Measurements from ENCODE around the gene PAOX. TPM values are rescaled to one million over a fixed set of nuclear protein-coding genes. Genes with fewer than 3 reads are reported as not detected.
A peak's percentile ranks its signal among the peaks of the same experiment; 100 is the strongest.

Gene PAOX
- total and polyA plus RNA-seq, 2 of the 13 experiments (the other 11 are each of a cell fraction or from before 2014, with no cell fraction given): 0.49 to 0.77 TPM

DNA sequence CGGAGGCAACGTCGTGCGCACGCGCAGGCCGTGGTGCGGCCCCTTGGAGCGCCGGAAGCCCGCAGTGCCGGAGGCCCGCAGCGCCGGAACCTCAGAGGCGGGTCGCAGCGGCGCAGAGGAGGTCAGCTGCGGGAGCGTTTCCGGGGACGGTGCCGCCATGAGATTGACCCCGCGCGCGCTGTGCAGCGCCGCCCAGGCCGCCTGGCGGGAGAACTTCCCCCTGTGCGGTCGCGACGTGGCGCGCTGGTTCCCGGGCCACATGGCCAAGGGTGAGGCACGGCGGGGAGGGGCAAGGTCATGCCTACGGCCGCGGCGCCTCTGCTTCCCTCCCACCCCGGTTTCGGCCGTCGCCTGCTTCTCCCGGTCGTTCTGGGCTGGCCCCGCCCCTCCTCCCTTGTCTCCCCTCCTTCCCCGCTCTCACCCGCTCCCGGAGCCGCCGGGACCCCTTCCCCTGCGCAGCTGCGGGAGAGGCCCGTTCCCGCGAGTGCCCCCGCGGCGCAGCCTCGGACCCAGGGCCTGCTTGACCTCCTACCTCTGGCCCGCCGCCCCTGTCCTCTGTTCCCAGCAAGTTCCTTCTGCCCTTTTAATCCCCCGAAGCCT, 15.1 kb downstream of the PAOX start, which contains the start of gene MTG1 (continued):
- TF ChIP-seq, protein P1, sequence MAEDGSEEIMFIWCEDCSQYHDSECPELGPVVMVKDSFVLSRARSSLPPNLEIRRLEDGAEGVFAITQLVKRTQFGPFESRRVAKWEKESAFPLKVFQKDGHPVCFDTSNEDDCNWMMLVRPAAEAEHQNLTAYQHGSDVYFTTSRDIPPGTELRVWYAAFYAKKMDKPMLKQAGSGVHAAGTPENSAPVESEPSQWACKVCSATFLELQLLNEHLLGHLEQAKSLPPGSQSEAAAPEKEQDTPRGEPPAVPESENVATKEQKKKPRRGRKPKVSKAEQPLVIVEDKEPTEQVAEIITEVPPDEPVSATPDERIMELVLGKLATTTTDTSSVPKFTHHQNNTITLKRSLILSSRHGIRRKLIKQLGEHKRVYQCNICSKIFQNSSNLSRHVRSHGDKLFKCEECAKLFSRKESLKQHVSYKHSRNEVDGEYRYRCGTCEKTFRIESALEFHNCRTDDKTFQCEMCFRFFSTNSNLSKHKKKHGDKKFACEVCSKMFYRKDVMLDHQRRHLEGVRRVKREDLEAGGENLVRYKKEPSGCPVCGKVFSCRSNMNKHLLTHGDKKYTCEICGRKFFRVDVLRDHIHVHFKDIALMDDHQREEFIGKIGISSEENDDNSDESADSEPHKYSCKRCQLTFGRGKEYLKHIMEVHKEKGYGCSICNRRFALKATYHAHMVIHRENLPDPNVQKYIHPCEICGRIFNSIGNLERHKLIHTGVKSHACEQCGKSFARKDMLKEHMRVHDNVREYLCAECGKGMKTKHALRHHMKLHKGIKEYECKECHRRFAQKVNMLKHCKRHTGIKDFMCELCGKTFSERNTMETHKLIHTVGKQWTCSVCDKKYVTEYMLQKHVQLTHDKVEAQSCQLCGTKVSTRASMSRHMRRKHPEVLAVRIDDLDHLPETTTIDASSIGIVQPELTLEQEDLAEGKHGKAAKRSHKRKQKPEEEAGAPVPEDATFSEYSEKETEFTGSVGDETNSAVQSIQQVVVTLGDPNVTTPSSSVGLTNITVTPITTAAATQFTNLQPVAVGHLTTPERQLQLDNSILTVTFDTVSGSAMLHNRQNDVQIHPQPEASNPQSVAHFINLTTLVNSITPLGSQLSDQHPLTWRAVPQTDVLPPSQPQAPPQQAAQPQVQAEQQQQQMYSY (CRISPR knock-in tag; IDR thresholded peaks at IDR 0.05): 0 out of 2 replicates have a peak, but pooled peaks have one; percentile 24
- TF ChIP-seq ZNF772 (CRISPR knock-in tag; IDR thresholded peaks at IDR 0.05) (peak; percentile 81; the same call in 1 of the 2 replicates), POLR2G (IDR thresholded peaks at IDR 0.05; ENCODE audit: low read depth, low read length) (peak; percentile 91), RORA (CRISPR knock-in tag; IDR thresholded peaks at IDR 0.05) (no peak), ZNF451 (CRISPR knock-in tag; IDR thresholded peaks at IDR 0.05) (no peak), SNAI1 (CRISPR knock-in tag; IDR thresholded peaks at IDR 0.05; ENCODE audit: borderline replicate concordance) (no peak), TFDP2 (CRISPR knock-in tag; IDR thresholded peaks at IDR 0.05) (peak; percentile 96), ZBTB2 (CRISPR knock-in tag; IDR thresholded peaks at IDR 0.05; ENCODE audit: low read depth) (peak; percentile 96), ZNF350 (CRISPR knock-in tag; IDR thresholded peaks at IDR 0.05; ENCODE audit: borderline replicate concordance, low read depth) (peak; percentile 76), ZNF317 (CRISPR knock-in tag; IDR thresholded peaks at IDR 0.05) (no peak), ZNF788 (CRISPR knock-in tag; IDR thresholded peaks at IDR 0.05; ENCODE audit: borderline replicate concordance) (peak; percentile 87; the same call in 1 of the 2 replicates), CEBPB (IDR thresholded peaks at IDR 0.05; ENCODE audit: borderline replicate concordance, low read depth, low read length) (no peak), HOXA5 (CRISPR knock-in tag; IDR thresholded peaks at IDR 0.05) (peak; percentile 81), ZNF720 (CRISPR knock-in tag; IDR thresholded peaks at IDR 0.05) (no peak), ZNF10 (CRISPR knock-in tag; IDR thresholded peaks at IDR 0.05; ENCODE audit: borderline replicate concordance, low read depth) (no peak), TMF1 (CRISPR knock-in tag; IDR thresholded peaks at IDR 0.05; ENCODE audit: low read depth) (0 out of 2 replicates have a peak, but pooled peaks have one; percentile 60)
- TF ChIP-seq, protein P2, sequence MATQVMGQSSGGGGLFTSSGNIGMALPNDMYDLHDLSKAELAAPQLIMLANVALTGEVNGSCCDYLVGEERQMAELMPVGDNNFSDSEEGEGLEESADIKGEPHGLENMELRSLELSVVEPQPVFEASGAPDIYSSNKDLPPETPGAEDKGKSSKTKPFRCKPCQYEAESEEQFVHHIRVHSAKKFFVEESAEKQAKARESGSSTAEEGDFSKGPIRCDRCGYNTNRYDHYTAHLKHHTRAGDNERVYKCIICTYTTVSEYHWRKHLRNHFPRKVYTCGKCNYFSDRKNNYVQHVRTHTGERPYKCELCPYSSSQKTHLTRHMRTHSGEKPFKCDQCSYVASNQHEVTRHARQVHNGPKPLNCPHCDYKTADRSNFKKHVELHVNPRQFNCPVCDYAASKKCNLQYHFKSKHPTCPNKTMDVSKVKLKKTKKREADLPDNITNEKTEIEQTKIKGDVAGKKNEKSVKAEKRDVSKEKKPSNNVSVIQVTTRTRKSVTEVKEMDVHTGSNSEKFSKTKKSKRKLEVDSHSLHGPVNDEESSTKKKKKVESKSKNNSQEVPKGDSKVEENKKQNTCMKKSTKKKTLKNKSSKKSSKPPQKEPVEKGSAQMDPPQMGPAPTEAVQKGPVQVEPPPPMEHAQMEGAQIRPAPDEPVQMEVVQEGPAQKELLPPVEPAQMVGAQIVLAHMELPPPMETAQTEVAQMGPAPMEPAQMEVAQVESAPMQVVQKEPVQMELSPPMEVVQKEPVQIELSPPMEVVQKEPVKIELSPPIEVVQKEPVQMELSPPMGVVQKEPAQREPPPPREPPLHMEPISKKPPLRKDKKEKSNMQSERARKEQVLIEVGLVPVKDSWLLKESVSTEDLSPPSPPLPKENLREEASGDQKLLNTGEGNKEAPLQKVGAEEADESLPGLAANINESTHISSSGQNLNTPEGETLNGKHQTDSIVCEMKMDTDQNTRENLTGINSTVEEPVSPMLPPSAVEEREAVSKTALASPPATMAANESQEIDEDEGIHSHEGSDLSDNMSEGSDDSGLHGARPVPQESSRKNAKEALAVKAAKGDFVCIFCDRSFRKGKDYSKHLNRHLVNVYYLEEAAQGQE (IDR thresholded peaks at IDR 0.05; ENCODE audit: borderline replicate concordance in 1 of 2, low read depth in 1 of 2, low read length in 2 of 2): peak in 1 of 2 experiments; percentile 48; a peak in 1 of 4 replicates

All from HepG2 (cell line).